Activated CD4-positive, alpha-beta memory T cell treated with anti-CD3 and anti-CD28 coated beads for 36 hours (primary cell): ENCODE results near the gene RLN2. TPM values are rescaled to one million over a fixed set of nuclear protein-coding genes. Genes with fewer than 3 reads are reported as not detected.
A peak's percentile ranks its signal among the peaks of the same experiment; 100 is the strongest.
"Not testable (repeated sequence)": the region's sequence is repeated elsewhere in the genome, so short reads cannot be mapped to it uniquely, and the experiment has no call there.

Experiments used
- CTCF ChIA-PET: fragments of 350-600 bp; sonication (Branson Sonifier 250); formaldehyde crosslinking; loops from one replicate; lab custom pipeline; 2021; ENCODE audit warnings: antibody characterized with exemption, inconsistent platforms; lab: Charles Lee
- POLR2A ChIA-PET: fragments of 350-600 bp; sonication (Branson Sonifier 250); formaldehyde crosslinking; loops from one replicate; lab custom pipeline; 2021; ENCODE audit warnings: antibody characterized with exemption; lab: Charles Lee
- DNase-seq: peaks from one replicate; pipeline ENCODE4 v3.0.0-alpha.2; 2020
- H3K27ac Mint-ChIP-seq: one replicate; pipeline ENCODE4 v1.8.0; 2021; ENCODE audit warnings: mixed read lengths
- H3K27me3 Mint-ChIP-seq: one replicate; pipeline ENCODE4 v1.8.0; 2021; ENCODE audit warnings: mixed read lengths
- H3K36me3 Mint-ChIP-seq: one replicate; pipeline ENCODE4 v1.8.0; 2021; ENCODE audit warnings: mixed read lengths
- H3K4me1 Mint-ChIP-seq: one replicate; pipeline ENCODE4 v1.8.0; 2021; ENCODE audit warnings: low read depth, mixed read lengths
- H3K4me3 Mint-ChIP-seq: one replicate; pipeline ENCODE4 v1.8.0; 2021; ENCODE audit warnings: mild to moderate bottlenecking, mixed read lengths
- H3K9me3 Mint-ChIP-seq: one replicate; pipeline ENCODE4 v1.8.0; 2021; ENCODE audit warnings: mixed read lengths
- intact Hi-C: fragments of 100-400 bp; cut with micrococcal nuclease; formaldehyde crosslinking; loops from one replicate; pipeline ENCODE4 v1.15.1; 2023
- total RNA-seq, 2 experiments: library from RNA; stranded (reverse); gene quantifications; one replicate each; pipeline ENCODE4 v1.2.3, GENCODE V29; 2021

The RLN2 gene
- 1 to 10 TPM; 4.6 to 5.0 TPM for total RNA-seq

- H3K27ac Mint-ChIP-seq, H3K9me3 Mint-ChIP-seq, POLR2A ChIA-PET, H3K27me3 Mint-ChIP-seq, CTCF ChIA-PET, H3K36me3 Mint-ChIP-seq: not testable (repeated sequence)
- peak; percentile 11 for DNase-seq
- H3K4me1 Mint-ChIP-seq, result peaks cover 21% of the 10 kb centered on the region
- intact Hi-C loops, result loop anchor here (10.0 kb wide), 2 partner anchors 131 to 281 kb away; partner anchors contain the start of gene PLGRKT
- H3K4me3 Mint-ChIP-seq, result peak within 1 kb of the TSS; percentile 60
These were observed at the start of gene RLN2 for GRCh38 chr9:5303840-5304795. TSS of gene RLN2 (minus strand) at chr9:5304716. CDS start at chr9:5304580, 136 bp downstream.

GRCh38 chr9:5354184-5354583, 49.7 kb upstream of the RLN2 start:
- POLR2A ChIA-PET, result no interaction called here
- no peak overlapping the region for H3K4me3 Mint-ChIP-seq
- peaks cover 34% of the 10 kb centered on the region for H3K4me1 Mint-ChIP-seq
- no peak overlapping the region for H3K27ac Mint-ChIP-seq
- H3K9me3 Mint-ChIP-seq, result peaks cover 7% of the 10 kb centered on the region
- intact Hi-C loops, result no loop called here
- peaks cover 17% of the 10 kb centered on the region for H3K36me3 Mint-ChIP-seq
- DNase-seq, result no peak
- no peaks in the 10 kb centered on the region for H3K27me3 Mint-ChIP-seq
- CTCF ChIA-PET, result no interaction called here

GRCh38 chr9:5352637-5353248, 48.2 kb upstream of the RLN2 start:
- H3K27me3 Mint-ChIP-seq, result no peaks in the 10 kb centered on the region
- peaks cover 9% of the 10 kb centered on the region for H3K36me3 Mint-ChIP-seq
- intact Hi-C loops, result no loop called here
- H3K9me3 Mint-ChIP-seq, result peaks cover 9% of the 10 kb centered on the region
- ChIA-PET CTCF (interaction anchor here (0.7 to 2.1 kb wide), 5 partner anchors 20 to 248 kb away, joined by 3 to 10 read pairs (median 3); no protein-coding TSS in a partner anchor), POLR2A (no interaction called here)
- no peak for DNase-seq
- peaks cover 34% of the 10 kb centered on the region for H3K4me1 Mint-ChIP-seq
- H3K4me3 Mint-ChIP-seq, result no peak overlapping the region
- H3K27ac Mint-ChIP-seq, result peak overlapping the region; percentile 33

- POLR2A ChIA-PET, CTCF ChIA-PET, H3K36me3 Mint-ChIP-seq, H3K9me3 Mint-ChIP-seq, H3K27me3 Mint-ChIP-seq: not testable (repeated sequence)
- intact Hi-C loops, result loop anchor here (5.0 kb wide), 1 partner anchor 152 kb away; the partner anchor contains the start of gene INSL6
- Mint-ChIP-seq H3K27ac (peak within 1 kb of the TSS; percentile 9), H3K4me3 (peak within 1 kb of the TSS; percentile 68), H3K4me1 (peaks cover 28% of the 10 kb centered on the region)
- DNase-seq, result peak; percentile 20
These were observed 34.8 kb upstream of the RLN2 start, which contains the start of gene RLN1 for GRCh38 chr9:5338992-5339981. TSS of gene RLN1 (minus strand) at chr9:5339876. CDS start at chr9:5339746, 130 bp downstream.

GRCh38 chr9:5336688-5337087, 32.2 kb upstream of the RLN2 start:
- peaks cover 9% of the 10 kb centered on the region for H3K36me3 Mint-ChIP-seq
- peaks cover 41% of the 10 kb centered on the region for H3K4me1 Mint-ChIP-seq
- intact Hi-C loops, result loop anchor here (1.0 to 5.0 kb wide), 4 partner anchors 36 to 149 kb away; partner anchors contain the start of genes INSL6 and PLGRKT
- H3K27me3 Mint-ChIP-seq, result no peaks in the 10 kb centered on the region
- peak; percentile 41 for DNase-seq
- H3K27ac Mint-ChIP-seq, result peak overlapping the region; percentile 69
- ChIA-PET CTCF (interaction anchor here (1.1 kb wide), 1 partner anchor 10 kb away, joined by 3 read pairs; no protein-coding TSS in a partner anchor), POLR2A (no interaction called here)
- H3K4me3 Mint-ChIP-seq, result peak overlapping the region; percentile 37
- no peaks in the 10 kb centered on the region for H3K9me3 Mint-ChIP-seq

- Mint-ChIP-seq H3K4me1 (peaks cover 51% of the 10 kb centered on the region), H3K36me3 (peaks cover 23% of the 10 kb centered on the region)
- CTCF ChIA-PET, intact Hi-C loops, POLR2A ChIA-PET, H3K27me3 Mint-ChIP-seq, H3K4me3 Mint-ChIP-seq, H3K9me3 Mint-ChIP-seq, H3K27ac Mint-ChIP-seq, DNase-seq: not testable (repeated sequence)
These were observed 26.8 kb upstream of the RLN2 start for GRCh38 chr9:5331276-5331675.

GRCh38 chr9:5326893-5327548, 22.5 kb upstream of the RLN2 start:
- Mint-ChIP-seq H3K9me3 (no peaks in the 10 kb centered on the region), H3K27ac (no peak overlapping the region), H3K4me3 (peak overlapping the region; percentile 23), H3K36me3 (peaks cover 14% of the 10 kb centered on the region), H3K27me3 (no peaks in the 10 kb centered on the region), H3K4me1 (peaks cover 30% of the 10 kb centered on the region)
- ChIA-PET POLR2A (no interaction called here), CTCF (interaction anchor here (0.7 to 1.2 kb wide), 3 partner anchors 10 to 263 kb away, joined by 3 read pairs; no protein-coding TSS in a partner anchor)
- intact Hi-C loops, result loop anchor here (2.0 kb wide), 1 partner anchor 14 kb away; no protein-coding TSS in a partner anchor
- peak; percentile 60 for DNase-seq

GRCh38 chr9:5326187-5326586, 21.7 kb upstream of the RLN2 start:
- intact Hi-C loops, result loop anchor here (2.0 kb wide), 1 partner anchor 15 kb away; no protein-coding TSS in a partner anchor

GRCh38 chr9:5321601-5322000, 17.1 kb upstream of the RLN2 start:
- POLR2A ChIA-PET, H3K9me3 Mint-ChIP-seq, H3K4me3 Mint-ChIP-seq, DNase-seq, H3K36me3 Mint-ChIP-seq, intact Hi-C loops, H3K27me3 Mint-ChIP-seq, H3K27ac Mint-ChIP-seq: not testable (repeated sequence)
- CTCF ChIA-PET, result interaction anchor here (1.0 to 1.5 kb wide), 3 partner anchors 58 to 135 kb away, joined by 3 to 6 read pairs (median 4); no protein-coding TSS in a partner anchor
- H3K4me1 Mint-ChIP-seq, result peaks cover 14% of the 10 kb centered on the region

More at GRCh38 chr9:5326187-5326586, 21.7 kb upstream of the RLN2 start:
- peaks cover 12% of the 10 kb centered on the region for H3K36me3 Mint-ChIP-seq
- no peaks in the 10 kb centered on the region for H3K27me3 Mint-ChIP-seq
- POLR2A ChIA-PET, result no interaction called here
- H3K9me3 Mint-ChIP-seq, result no peaks in the 10 kb centered on the region
- no peak overlapping the region for H3K27ac Mint-ChIP-seq
- DNase-seq, result no peak
- H3K4me1 Mint-ChIP-seq, result peaks cover 34% of the 10 kb centered on the region
- H3K4me3 Mint-ChIP-seq, result no peak overlapping the region
- CTCF ChIA-PET, result interaction anchor here (1.0 kb wide), 1 partner anchor 140 kb away, joined by 3 read pairs; no protein-coding TSS in a partner anchor

- no peak overlapping the region for H3K4me3 Mint-ChIP-seq
- ChIA-PET POLR2A (no interaction called here), CTCF (interaction anchor here (1.0 to 1.5 kb wide), 3 partner anchors 57 to 135 kb away, joined by 3 to 6 read pairs (median 4); no protein-coding TSS in a partner anchor)
- H3K36me3 Mint-ChIP-seq, result peaks cover 11% of the 10 kb centered on the region
- no peak for DNase-seq
- H3K27me3 Mint-ChIP-seq, result no peaks in the 10 kb centered on the region
- peaks cover 6% of the 10 kb centered on the region for H3K9me3 Mint-ChIP-seq
- H3K27ac Mint-ChIP-seq, result no peak overlapping the region
- intact Hi-C loops, result no loop called here
- peaks cover 9% of the 10 kb centered on the region for H3K4me1 Mint-ChIP-seq
These were observed 16.5 kb upstream of the RLN2 start for GRCh38 chr9:5321058-5321457.
